Naive thymus-derived CD4-positive, alpha-beta T cell (primary cell): Measurements from ENCODE around the gene TSACC. TPM values are rescaled to one million over a fixed set of nuclear protein-coding genes. Genes with fewer than 3 reads are reported as not detected.

Experiments
- ATAC-seq: fragments of 150-1000 bp; cut with Tn5 transposase; 2 replicates; pipeline ENCODE4 v1.10.0; 2021; ENCODE audit warnings: mild to moderate bottlenecking, moderate library complexity
- CTCF ChIA-PET: fragments of 350-600 bp; sonication (Branson Sonifier 250); formaldehyde crosslinking; loops from one replicate; lab custom pipeline; 2021; ENCODE audit warnings: antibody characterized with exemption; lab: Charles Lee
- POLR2A ChIA-PET: fragments of 350-600 bp; sonication (Branson Sonifier 250); formaldehyde crosslinking; loops from one replicate; lab custom pipeline; 2021; ENCODE audit warnings: antibody characterized with exemption, inconsistent platforms; lab: Charles Lee
- DNase-seq, 9 donors: peaks; one replicate each; pipeline versions ENCODE4 v3.0.0 to v3.0.0-alpha.2; 2020 to 2022; ENCODE audit warnings: mixed read lengths in 1 of 9
- H3K27ac ChIP-seq: one replicate; pipeline ENCODE4 v1.7.0; 2013; ENCODE audit warnings: mild to moderate bottlenecking, low read depth, low read length, moderate library complexity
- H3K27me3 ChIP-seq, 2 donors: one replicate each; pipeline ENCODE4 v1.7.0; 2013; ENCODE audit warnings: low read length in 2 of 2, mild to moderate bottlenecking in 2 of 2, moderate library complexity in 2 of 2; ENCODE audit not compliant: control insufficient read depth in 2 of 2, insufficient read depth in 2 of 2
- H3K36me3 ChIP-seq, 3 experiments: 1 replicate in 2 of 3; 2 replicates in 1 of 3; pipeline ENCODE4 v1.7.0; 2013; ENCODE audit warnings: low read length in 3 of 3, mild to moderate bottlenecking in 3 of 3, moderate library complexity in 1 of 3; ENCODE audit not compliant: insufficient read depth in 3 of 3, control insufficient read depth in 2 of 3
- H3K4me1 ChIP-seq, 2 donors: one replicate each; pipeline ENCODE4 v1.7.0; 2013; ENCODE audit warnings: low read length in 2 of 2, mild to moderate bottlenecking in 2 of 2, moderate library complexity in 1 of 2; ENCODE audit not compliant: control insufficient read depth in 2 of 2, insufficient read depth in 2 of 2
- H3K4me3 ChIP-seq: 2 replicates; pipeline ENCODE4 v1.7.0; 2013; ENCODE audit warnings: mild to moderate bottlenecking, low read length
- H3K9me3 ChIP-seq, 3 experiments: 1 replicate in 2 of 3; 2 replicates in 1 of 3; pipeline ENCODE4 v1.7.0; 2013; ENCODE audit warnings: low read length in 3 of 3; ENCODE audit not compliant: control insufficient read depth in 2 of 3
- H3K27ac Mint-ChIP-seq, 9 donors: one replicate each; pipeline ENCODE4 v1.8.0; 2020 to 2022; ENCODE audit warnings: mixed read lengths in 9 of 9, mild to moderate bottlenecking in 8 of 9, moderate library complexity in 5 of 9, inconsistent platforms in 2 of 9
- H3K27me3 Mint-ChIP-seq, 5 donors: one replicate each; pipeline ENCODE4 v1.8.0; 2021 to 2022; ENCODE audit warnings: mixed read lengths in 5 of 5, mild to moderate bottlenecking in 1 of 5
- H3K36me3 Mint-ChIP-seq, 5 donors: one replicate each; pipeline ENCODE4 v1.8.0; 2020 to 2022; ENCODE audit warnings: mixed read lengths in 5 of 5, mild to moderate bottlenecking in 3 of 5, inconsistent platforms in 1 of 5
- H3K4me1 Mint-ChIP-seq, 7 donors: one replicate each; pipeline ENCODE4 v1.8.0; 2020 to 2022; ENCODE audit warnings: mixed read lengths in 7 of 7, mild to moderate bottlenecking in 3 of 7, inconsistent platforms in 1 of 7
- H3K4me3 Mint-ChIP-seq, 10 donors: one replicate each; pipeline ENCODE4 v1.8.0; 2020 to 2022; ENCODE audit warnings: mild to moderate bottlenecking in 10 of 10, mixed read lengths in 10 of 10, moderate library complexity in 6 of 10, inconsistent platforms in 2 of 10
- H3K9me3 Mint-ChIP-seq, 11 donors: one replicate each; pipeline ENCODE4 v1.8.0; 2020 to 2022; ENCODE audit warnings: mixed read lengths in 11 of 11, mild to moderate bottlenecking in 4 of 11, inconsistent platforms in 1 of 11, moderate library complexity in 1 of 11
- intact Hi-C, 2 donors: fragments of 100-400 bp; cut with micrococcal nuclease; formaldehyde crosslinking; loops; one replicate each; pipeline ENCODE4 v1.15.1; 2023
- polyA plus RNA-seq, 2 donors: library from polyadenylated mRNA; unstranded; fragments of 300-500 nt; fragmentation: Illumina TruSeq; gene quantifications; one replicate each; pipeline ENCODE4 v1.2.3, GENCODE V29; 2021
- total RNA-seq, 6 experiments: library from RNA in 5 of 6; stranded (reverse) in 5 of 6; gene quantifications; 1 replicate in 5 of 6; 2 replicates in 1 of 6; pipeline ENCODE4 v1.2.3 and lab custom pipeline; 2021 to 2026

Gene TSACC
- total and polyA plus RNA-seq, 7 experiments from 2014 or later: 1.1 to 2.2 (median 1.7) TPM; not detected in 4

GRCh38 chr1:156376146-156376545 lies 37.8 kb downstream of the TSACC start:
- Histone ChIP-seq H3K27me3 (no peaks in the 10 kb centered on the region), H3K9me3 (no peaks in the 10 kb centered on the region), H3K27ac (no peak overlapping the region), H3K4me3 (no peak overlapping the region), H3K4me1 (no peaks in the 10 kb centered on the region), H3K36me3 (no peaks in the 10 kb centered on the region)
- no peak overlapping the region for H3K27ac Mint-ChIP-seq
- no peaks in the 10 kb centered on the region for H3K9me3 Mint-ChIP-seq
- peaks cover 0 to 8% (median 0%) of the 10 kb centered on the region in 7 donors for H3K4me1 Mint-ChIP-seq
- no peaks in the 10 kb centered on the region for H3K36me3 Mint-ChIP-seq
- intact Hi-C loops: no loop called here
- peaks cover 8 to 36% (median 27%) of the 10 kb centered on the region in 5 donors for H3K27me3 Mint-ChIP-seq
- CTCF ChIA-PET: interaction anchor here (1.2 to 1.4 kb wide), 3 partner anchors 9 to 77 kb away, joined by 4 read pairs; no protein-coding TSS in a partner anchor
- DNase-seq (no peak), ATAC-seq (peak; percentile 27)
- POLR2A ChIA-PET: interaction anchor here (0.8 kb wide), 1 partner anchor 1225 kb away, joined by 3 read pairs; no protein-coding TSS in a partner anchor
- H3K4me3 Mint-ChIP-seq: no peak overlapping the region

- DNase-seq (no peak), ATAC-seq (no peak)
- H3K9me3 ChIP-seq: no peaks in the 10 kb centered on the region
- Mint-ChIP-seq H3K27me3 (peaks cover 5 to 26% (median 20%) of the 10 kb centered on the region in 5 donors), H3K36me3 (no peaks in the 10 kb centered on the region), H3K4me3 (no peak overlapping the region), H3K4me1 (peaks cover 0 to 8% (median 0%) of the 10 kb centered on the region in 7 donors), H3K9me3 (no peaks in the 10 kb centered on the region), H3K27ac (peak overlapping the region in 2 of 9 donors; percentile 31 to 85)
- POLR2A ChIA-PET: no interaction called here
- H3K4me1 ChIP-seq: no peaks in the 10 kb centered on the region
- no peak overlapping the region for H3K4me3 ChIP-seq
- intact Hi-C loops: no loop called here
- no peak overlapping the region for H3K27ac ChIP-seq
- CTCF ChIA-PET: interaction anchor here (1.2 to 1.3 kb wide), 2 partner anchors 68 to 75 kb away, joined by 4 read pairs; no protein-coding TSS in a partner anchor
- H3K27me3 ChIP-seq: no peaks in the 10 kb centered on the region
- no peaks in the 10 kb centered on the region for H3K36me3 ChIP-seq
Measured at GRCh38 chr1:156376958-156377919, 38.9 kb downstream of the TSACC start.

- H3K27ac Mint-ChIP-seq: no peak overlapping the region
- POLR2A ChIA-PET: no interaction called here
- H3K27me3 Mint-ChIP-seq: peaks cover 0 to 17% (median 9%) of the 10 kb centered on the region in 5 donors
- ATAC-seq (no peak), DNase-seq (no peak)
- intact Hi-C loops: no loop called here
- H3K27ac ChIP-seq: no peak overlapping the region
- H3K4me1 Mint-ChIP-seq: peaks cover 0 to 8% (median 0%) of the 10 kb centered on the region in 7 donors
- H3K9me3 Mint-ChIP-seq: no peaks in the 10 kb centered on the region
- H3K27me3 ChIP-seq: no peaks in the 10 kb centered on the region
- H3K36me3 Mint-ChIP-seq: no peaks in the 10 kb centered on the region
- H3K4me1 ChIP-seq: no peaks in the 10 kb centered on the region
- no peak overlapping the region for H3K4me3 ChIP-seq
- H3K4me3 Mint-ChIP-seq: no peak overlapping the region
- H3K36me3 ChIP-seq: no peaks in the 10 kb centered on the region
- no peaks in the 10 kb centered on the region for H3K9me3 ChIP-seq
- CTCF ChIA-PET: interaction anchor here (0.7 kb wide), 1 partner anchor 170 kb away, joined by 3 read pairs; no protein-coding TSS in a partner anchor
Measured at GRCh38 chr1:156378557-156378956, 40.2 kb downstream of the TSACC start.

GRCh38 chr1:156379420-156380165 lies 41.3 kb downstream of the TSACC start:
- Mint-ChIP-seq H3K9me3 (no peaks in the 10 kb centered on the region), H3K4me3 (no peak overlapping the region), H3K27me3 (peaks cover 0 to 10% (median 5%) of the 10 kb centered on the region in 5 donors), H3K27ac (no peak overlapping the region), H3K36me3 (no peaks in the 10 kb centered on the region), H3K4me1 (peaks cover 0 to 8% (median 0%) of the 10 kb centered on the region in 7 donors)
- ChIA-PET CTCF (no interaction called here), POLR2A (interaction anchor here (0.5 kb wide), 1 partner anchor 43 kb away, joined by 3 read pairs; no protein-coding TSS in a partner anchor)
- intact Hi-C loops: loop anchor here in 1 of 2 donors (5.0 kb wide), 1 partner anchor 123 kb away; the partner anchor contains the start of gene MEF2D
- DNase-seq (no peak), ATAC-seq (no peak)
- Histone ChIP-seq H3K9me3 (no peaks in the 10 kb centered on the region), H3K4me3 (no peak overlapping the region), H3K27ac (no peak overlapping the region), H3K4me1 (no peaks in the 10 kb centered on the region), H3K27me3 (no peaks in the 10 kb centered on the region), H3K36me3 (no peaks in the 10 kb centered on the region)

GRCh38 chr1:156382561-156382960 lies 44.2 kb downstream of the TSACC start:
- Histone ChIP-seq H3K36me3 (no peaks in the 10 kb centered on the region), H3K27me3 (peaks cover 0 to under 1% of the 10 kb centered on the region in 2 donors), H3K4me3 (no peak overlapping the region), H3K4me1 (peaks cover 6 to 8% of the 10 kb centered on the region in 2 donors), H3K9me3 (no peaks in the 10 kb centered on the region), H3K27ac (no peak overlapping the region)
- Mint-ChIP-seq H3K27ac (no peak overlapping the region), H3K4me3 (no peak overlapping the region), H3K4me1 (peaks cover 5 to 7% (median 6%) of the 10 kb centered on the region in 7 donors), H3K9me3 (no peaks in the 10 kb centered on the region), H3K36me3 (no peaks in the 10 kb centered on the region), H3K27me3 (peaks cover 0 to 20% (median 11%) of the 10 kb centered on the region in 5 donors)
- intact Hi-C loops: loop anchor here in 1 of 2 donors (5.0 kb wide), 1 partner anchor 120 kb away; the partner anchor contains the start of gene MEF2D
- CTCF ChIA-PET: interaction anchor here (0.6 to 1.0 kb wide), 2 partner anchors 64 to 235 kb away, joined by 3 read pairs; no protein-coding TSS in a partner anchor
- DNase-seq: no peak
- POLR2A ChIA-PET: no interaction called here
- ATAC-seq: no peak

GRCh38 chr1:156383023-156383422 lies 44.7 kb downstream of the TSACC start:
- Histone ChIP-seq H3K4me1 (peaks cover 6 to 8% of the 10 kb centered on the region in 2 donors), H3K4me3 (no peak overlapping the region), H3K9me3 (no peaks in the 10 kb centered on the region), H3K27me3 (peaks cover 0 to 3% of the 10 kb centered on the region in 2 donors), H3K36me3 (no peaks in the 10 kb centered on the region), H3K27ac (no peak overlapping the region)
- ATAC-seq: peak; percentile 90
- peaks cover 5 to 7% (median 6%) of the 10 kb centered on the region in 7 donors for H3K4me1 Mint-ChIP-seq
- H3K9me3 Mint-ChIP-seq: no peaks in the 10 kb centered on the region
- H3K27me3 Mint-ChIP-seq: peaks cover 0 to 23% (median 12%) of the 10 kb centered on the region in 5 donors
- H3K36me3 Mint-ChIP-seq: no peaks in the 10 kb centered on the region
- intact Hi-C loops: loop anchor here (1.0 to 5.0 kb wide), 3 partner anchors 26 to 274 kb away; partner anchors contain the start of gene MEF2D (in 1 of the 2)
- DNase-seq: peak; percentile 9 to 57 (median 46)
- CTCF ChIA-PET: interaction anchor here (1.0 to 5.5 kb wide), 3 partner anchors 59 to 218 kb away, joined by 3 to 39 read pairs (median 4); partner anchors contain the start of gene GPATCH4
- H3K4me3 Mint-ChIP-seq: no peak overlapping the region
- POLR2A ChIA-PET: no interaction called here
- no peak overlapping the region for H3K27ac Mint-ChIP-seq
